Measurements from ENCODE around the gene COMMD7.
"Not testable (repeated sequence)": the region's sequence is repeated elsewhere in the genome, so short reads cannot be mapped to it uniquely, and the experiment has no call there.

The COMMD7 gene

DNA sequence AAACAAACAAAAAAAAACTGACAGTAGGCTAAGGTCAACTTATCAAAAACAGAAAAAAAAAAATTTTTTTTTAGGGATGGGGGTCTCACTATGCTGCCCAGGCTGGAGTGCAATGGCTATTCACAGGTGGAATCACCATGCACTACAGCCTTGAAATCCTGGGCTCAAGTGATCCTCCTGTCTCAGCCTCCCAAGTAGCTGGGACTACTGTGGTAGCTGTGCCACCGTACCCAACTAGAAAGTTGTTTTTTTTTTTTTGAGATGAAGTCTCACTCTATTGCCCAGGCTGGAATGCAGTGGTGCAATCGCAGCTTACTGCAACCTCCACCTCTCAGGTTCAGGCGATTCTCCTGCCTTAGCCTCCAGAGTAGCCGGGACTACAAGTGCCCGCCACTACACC, 2.1 kb downstream of the COMMD7 start:
- no peak for DNase-seq
- TF ChIP-seq, protein P1, sequence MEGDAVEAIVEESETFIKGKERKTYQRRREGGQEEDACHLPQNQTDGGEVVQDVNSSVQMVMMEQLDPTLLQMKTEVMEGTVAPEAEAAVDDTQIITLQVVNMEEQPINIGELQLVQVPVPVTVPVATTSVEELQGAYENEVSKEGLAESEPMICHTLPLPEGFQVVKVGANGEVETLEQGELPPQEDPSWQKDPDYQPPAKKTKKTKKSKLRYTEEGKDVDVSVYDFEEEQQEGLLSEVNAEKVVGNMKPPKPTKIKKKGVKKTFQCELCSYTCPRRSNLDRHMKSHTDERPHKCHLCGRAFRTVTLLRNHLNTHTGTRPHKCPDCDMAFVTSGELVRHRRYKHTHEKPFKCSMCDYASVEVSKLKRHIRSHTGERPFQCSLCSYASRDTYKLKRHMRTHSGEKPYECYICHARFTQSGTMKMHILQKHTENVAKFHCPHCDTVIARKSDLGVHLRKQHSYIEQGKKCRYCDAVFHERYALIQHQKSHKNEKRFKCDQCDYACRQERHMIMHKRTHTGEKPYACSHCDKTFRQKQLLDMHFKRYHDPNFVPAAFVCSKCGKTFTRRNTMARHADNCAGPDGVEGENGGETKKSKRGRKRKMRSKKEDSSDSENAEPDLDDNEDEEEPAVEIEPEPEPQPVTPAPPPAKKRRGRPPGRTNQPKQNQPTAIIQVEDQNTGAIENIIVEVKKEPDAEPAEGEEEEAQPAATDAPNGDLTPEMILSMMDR (IDR thresholded peaks at IDR 0.05; ENCODE audit: low read depth, low read length) = no peak
- no peaks in the 10 kb centered on the region for H3K9me3 ChIP-seq
- H3K36me3 ChIP-seq = no peaks in the 10 kb centered on the region
- H3K4me3 ChIP-seq (ENCODE audit: low read depth, low read length) = no peak overlapping the region
- no peaks in the 10 kb centered on the region; the same call in 1 of the 2 replicates for H3K4me1 ChIP-seq
- no peaks in the 10 kb centered on the region for H3K27me3 ChIP-seq

- DNase-seq = no peak
- Histone ChIP-seq H3K36me3 (no peaks in the 10 kb centered on the region), H3K27me3 (no peaks in the 10 kb centered on the region), H3K4me3 (ENCODE audit: low read depth, low read length) (no peak overlapping the region), H3K9me3 (no peaks in the 10 kb centered on the region), H3K4me1 (no peaks in the 10 kb centered on the region)
- TF ChIP-seq, protein P1 (IDR thresholded peaks at IDR 0.05; ENCODE audit: low read depth, low read length) = no peak
These were observed 5.7 kb downstream of the COMMD7 start for GRCh38 chr20:32737371-32738223.

DNA sequence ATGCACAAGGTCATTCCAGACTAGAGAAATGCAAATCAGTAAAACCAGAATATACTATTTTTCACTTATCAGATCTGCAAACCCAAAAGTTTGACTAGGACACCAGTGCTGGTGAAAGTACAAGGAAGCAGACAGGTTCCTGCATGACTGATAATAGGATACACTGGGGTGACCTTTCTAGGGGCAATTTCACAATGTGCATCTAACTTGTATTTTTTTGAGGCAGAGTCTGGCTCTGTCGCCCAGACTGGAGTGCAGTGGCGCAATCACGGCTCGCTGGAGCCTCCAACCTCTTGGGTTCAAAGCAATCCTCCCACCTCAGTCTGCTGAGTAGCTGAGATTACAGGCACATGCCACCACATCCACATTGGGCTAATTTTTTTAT, 11.4 kb downstream of the COMMD7 start:
- Histone ChIP-seq H3K4me1 (no peaks in the 10 kb centered on the region), H3K36me3 (no peaks in the 10 kb centered on the region), H3K4me3 (ENCODE audit: low read depth, low read length) (no peak overlapping the region), H3K27me3 (no peaks in the 10 kb centered on the region), H3K9me3 (no peaks in the 10 kb centered on the region)
- TF ChIP-seq, protein P1 (IDR thresholded peaks at IDR 0.05; ENCODE audit: low read depth, low read length) = no peak
- DNase-seq = no peak

- not testable (repeated sequence) for H3K4me1 ChIP-seq, DNase-seq
These were observed 13.9 kb downstream of the COMMD7 start for GRCh38 chr20:32729334-32729733.

DNA sequence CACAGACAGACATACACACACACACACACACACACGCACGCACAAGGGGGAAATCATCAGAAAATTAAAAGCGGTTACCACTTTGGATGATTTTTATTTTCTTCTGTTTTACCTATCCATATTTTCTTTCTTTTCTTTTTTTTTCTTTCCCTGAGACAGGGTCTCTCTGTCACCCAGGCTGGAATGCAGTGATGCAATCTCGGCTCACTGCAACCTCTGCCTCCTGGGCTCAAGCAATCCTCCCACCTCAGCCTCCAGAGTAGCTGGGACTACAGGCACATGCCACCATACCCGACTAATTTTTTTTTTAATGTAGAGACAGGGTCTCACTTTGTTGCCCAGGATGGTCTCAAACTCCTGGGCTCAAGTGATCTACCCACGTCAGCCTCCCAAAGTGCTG, 14.8 kb downstream of the COMMD7 start:
- not testable (repeated sequence) for DNase-seq; H3K4me3 ChIP-seq (ENCODE audit: low read depth, low read length); H3K4me1 ChIP-seq; H3K27me3 ChIP-seq; H3K36me3 ChIP-seq; H3K9me3 ChIP-seq

More at GRCh38 chr20:32729334-32729733, 13.9 kb downstream of the COMMD7 start:
- H3K36me3 ChIP-seq; H3K4me3 ChIP-seq (ENCODE audit: low read depth, low read length); H3K9me3 ChIP-seq; H3K27me3 ChIP-seq: not testable (repeated sequence)

GRCh38 chr20:32727683-32728082, 15.6 kb downstream of the COMMD7 start:
- H3K27me3 ChIP-seq = no peaks in the 10 kb centered on the region
- DNase-seq = no peak
- TF ChIP-seq, protein P1 (IDR thresholded peaks at IDR 0.05; ENCODE audit: low read depth, low read length) = no peak
- H3K4me3 ChIP-seq (ENCODE audit: low read depth, low read length) = no peak overlapping the region
- no peaks in the 10 kb centered on the region for H3K36me3 ChIP-seq
- H3K4me1 ChIP-seq = no peaks in the 10 kb centered on the region
- no peaks in the 10 kb centered on the region for H3K9me3 ChIP-seq

GRCh38 chr20:32718749-32719348, 24.4 kb downstream of the COMMD7 start:
- no peak for DNase-seq
- H3K27me3 ChIP-seq = no peaks in the 10 kb centered on the region
- no peaks in the 10 kb centered on the region for H3K4me1 ChIP-seq
- H3K4me3 ChIP-seq (ENCODE audit: low read depth, low read length) = no peak overlapping the region
- no peaks in the 10 kb centered on the region for H3K9me3 ChIP-seq
- TF ChIP-seq, protein P1 (IDR thresholded peaks at IDR 0.05; ENCODE audit: low read depth, low read length) = no peak
- H3K36me3 ChIP-seq = no peaks in the 10 kb centered on the region
